ENCODE measurements around the gene PELI1.

- TF ChIP-seq, protein P1, sequence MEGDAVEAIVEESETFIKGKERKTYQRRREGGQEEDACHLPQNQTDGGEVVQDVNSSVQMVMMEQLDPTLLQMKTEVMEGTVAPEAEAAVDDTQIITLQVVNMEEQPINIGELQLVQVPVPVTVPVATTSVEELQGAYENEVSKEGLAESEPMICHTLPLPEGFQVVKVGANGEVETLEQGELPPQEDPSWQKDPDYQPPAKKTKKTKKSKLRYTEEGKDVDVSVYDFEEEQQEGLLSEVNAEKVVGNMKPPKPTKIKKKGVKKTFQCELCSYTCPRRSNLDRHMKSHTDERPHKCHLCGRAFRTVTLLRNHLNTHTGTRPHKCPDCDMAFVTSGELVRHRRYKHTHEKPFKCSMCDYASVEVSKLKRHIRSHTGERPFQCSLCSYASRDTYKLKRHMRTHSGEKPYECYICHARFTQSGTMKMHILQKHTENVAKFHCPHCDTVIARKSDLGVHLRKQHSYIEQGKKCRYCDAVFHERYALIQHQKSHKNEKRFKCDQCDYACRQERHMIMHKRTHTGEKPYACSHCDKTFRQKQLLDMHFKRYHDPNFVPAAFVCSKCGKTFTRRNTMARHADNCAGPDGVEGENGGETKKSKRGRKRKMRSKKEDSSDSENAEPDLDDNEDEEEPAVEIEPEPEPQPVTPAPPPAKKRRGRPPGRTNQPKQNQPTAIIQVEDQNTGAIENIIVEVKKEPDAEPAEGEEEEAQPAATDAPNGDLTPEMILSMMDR (IDR thresholded peaks at IDR 0.05), result no peak
- TF ChIP-seq NFYB (CRISPR knock-in tag; conservative IDR thresholded peaks at IDR 0.05; ENCODE audit: low read depth) (no peak), USF2 (CRISPR knock-in tag; IDR thresholded peaks at IDR 0.05) (no peak)
- TF ChIP-seq, protein P2, sequence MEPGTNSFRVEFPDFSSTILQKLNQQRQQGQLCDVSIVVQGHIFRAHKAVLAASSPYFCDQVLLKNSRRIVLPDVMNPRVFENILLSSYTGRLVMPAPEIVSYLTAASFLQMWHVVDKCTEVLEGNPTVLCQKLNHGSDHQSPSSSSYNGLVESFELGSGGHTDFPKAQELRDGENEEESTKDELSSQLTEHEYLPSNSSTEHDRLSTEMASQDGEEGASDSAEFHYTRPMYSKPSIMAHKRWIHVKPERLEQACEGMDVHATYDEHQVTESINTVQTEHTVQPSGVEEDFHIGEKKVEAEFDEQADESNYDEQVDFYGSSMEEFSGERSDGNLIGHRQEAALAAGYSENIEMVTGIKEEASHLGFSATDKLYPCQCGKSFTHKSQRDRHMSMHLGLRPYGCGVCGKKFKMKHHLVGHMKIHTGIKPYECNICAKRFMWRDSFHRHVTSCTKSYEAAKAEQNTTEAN (CRISPR knock-in tag; IDR thresholded peaks at IDR 0.05), result no peak
Observed at GRCh38 chr2:64165706-64166105, 21.5 kb upstream of the PELI1 start.

Measured in WTC11 (cell line).